ENCODE results near the gene NUDCD3.

- TF ChIP-seq CTCF (IDR thresholded peaks at IDR 0.05) = no peak
- no peak for TF ChIP-seq POLR2A (IDR thresholded peaks at IDR 0.05)
These were observed 73.5 kb downstream of the NUDCD3 start for GRCh38 chr7:44416941-44417340.
